Measurements from ENCODE around the gene ANKRD23. TPM values are rescaled to one million over a fixed set of nuclear protein-coding genes. Genes with fewer than 3 reads are reported as not detected.

ANKRD23 gene
- polyA plus RNA-seq, 1 of the 3 experiments (the other 2 are of a cell fraction), result 3.1 TPM

DNA sequence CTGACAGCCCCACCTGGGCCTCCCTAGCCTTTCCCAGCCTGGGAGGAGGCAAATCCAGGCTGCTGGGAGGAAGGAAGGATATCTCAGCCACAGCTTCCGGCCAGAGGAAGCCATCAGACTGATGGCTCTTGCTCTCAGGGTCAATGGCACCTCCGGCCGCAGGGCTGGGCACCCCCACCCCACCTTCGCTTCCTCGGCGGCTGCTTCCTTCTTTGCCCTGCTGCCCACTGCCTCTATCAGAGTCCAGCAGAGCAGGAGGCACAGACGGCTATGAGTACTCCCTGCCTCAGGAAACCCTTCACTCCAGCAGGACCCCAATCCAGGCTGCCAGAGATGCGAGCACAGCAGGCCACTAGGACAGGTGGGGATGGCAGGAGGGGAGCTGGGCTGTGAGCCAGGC, 22.8 kb upstream of the ANKRD23 start:
- H3K36me3 ChIP-seq (replicated peaks in 1 of 2; ENCODE audit: control insufficient read depth in 1 of 2, insufficient read depth in 2 of 2, low read length in 1 of 2), result peaks cover 5 to 49% of the 10 kb centered on the region in 2 experiments
- H3K4me1 ChIP-seq (ENCODE audit: control insufficient read depth in 1 of 2, insufficient read depth in 2 of 2, low read depth in 1 of 2, low read length in 1 of 2), result peaks cover 0 to 26% of the 10 kb centered on the region in 2 experiments; a peak in 1 of 4 replicates
- no peak for TF ChIP-seq RAD21 (IDR thresholded peaks at IDR 0.05; ENCODE audit: low read length)
- WGBS (ENCODE audit: low lambda C conversion rate), result 93% methylated on average over 8 of the region's 8 CpGs
- no peaks in the 10 kb centered on the region for H3K9me3 ChIP-seq
- POLR2A ChIA-PET, result no interaction called here
- H3K4me2 ChIP-seq, result no peak overlapping the region
- H3F3A ChIP-seq (replicated peaks; ENCODE audit: insufficient read depth), result no peaks in the 10 kb centered on the region
- H3K79me2 ChIP-seq (ENCODE audit: insufficient read depth), result peaks cover 38% of the 10 kb centered on the region
- H3K27ac ChIP-seq (ENCODE audit: low read depth in 2 of 2, low read length in 1 of 2), result no peak overlapping the region
- DNase-seq, result no peak
- H3K4me3 ChIP-seq (ENCODE audit: low read depth in 2 of 2, low read length in 1 of 2), result no peak overlapping the region
- H4K20me1 ChIP-seq (ENCODE audit: insufficient read depth), result peaks cover 30% of the 10 kb centered on the region; the same call in 1 of the 2 replicates
- no peak overlapping the region for H3K9ac ChIP-seq
- CTCF ChIA-PET, result interaction anchor here (4.2 to 6.8 kb wide), 2 partner anchors 8 to 83 kb away, joined by 59 to 93 read pairs; partner anchors contain the start of gene ANKRD39
- H2AFZ ChIP-seq (ENCODE audit: low read depth), result no peak overlapping the region
- no peaks in the 10 kb centered on the region for H3K9me2 ChIP-seq
- no peaks in the 10 kb centered on the region for H3K27me3 ChIP-seq (ENCODE audit: insufficient read depth)

- H3K27ac ChIP-seq (ENCODE audit: low read depth in 2 of 2, low read length in 1 of 2), result no peak overlapping the region
- H3K36me3 ChIP-seq (replicated peaks in 1 of 2; ENCODE audit: control insufficient read depth in 1 of 2, insufficient read depth in 2 of 2, low read length in 1 of 2), result peaks cover 5 to 54% of the 10 kb centered on the region in 2 experiments
- H3K4me3 ChIP-seq (ENCODE audit: low read depth in 2 of 2, low read length in 1 of 2), result no peak overlapping the region
- H3F3A ChIP-seq (replicated peaks; ENCODE audit: insufficient read depth), result no peaks in the 10 kb centered on the region
- no peaks in the 10 kb centered on the region for H3K9me3 ChIP-seq
- ChIA-PET POLR2A (no interaction called here), CTCF (interaction anchor here (4.2 to 6.8 kb wide), 2 partner anchors 8 to 84 kb away, joined by 59 to 93 read pairs; partner anchors contain the start of gene ANKRD39)
- peaks cover 0 to 25% of the 10 kb centered on the region in 2 experiments; a peak in 1 of 4 replicates for H3K4me1 ChIP-seq (ENCODE audit: control insufficient read depth in 1 of 2, insufficient read depth in 2 of 2, low read depth in 1 of 2, low read length in 1 of 2)
- WGBS (ENCODE audit: low lambda C conversion rate), result 97% methylated on average over 10 of the region's 14 CpGs
- H3K27me3 ChIP-seq (ENCODE audit: insufficient read depth), result no peaks in the 10 kb centered on the region
- no peaks in the 10 kb centered on the region for H3K9me2 ChIP-seq
- H2AFZ ChIP-seq (ENCODE audit: low read depth), result no peak overlapping the region
- DNase-seq, result no peak
- peaks cover 30% of the 10 kb centered on the region; the same call in 1 of the 2 replicates for H4K20me1 ChIP-seq (ENCODE audit: insufficient read depth)
- no peak overlapping the region for H3K4me2 ChIP-seq
- H3K79me2 ChIP-seq (ENCODE audit: insufficient read depth), result peaks cover 38% of the 10 kb centered on the region
- TF ChIP-seq MXI1 (IDR thresholded peaks at IDR 0.05; ENCODE audit: low read depth, low read length) (no peak), GATA2 (CRISPR knock-in tag; IDR thresholded peaks at IDR 0.05) (no peak), RXRA (IDR thresholded peaks at IDR 0.05; ENCODE audit: borderline replicate concordance, low read depth) (no peak), POLR2AphosphoS5 (IDR thresholded peaks at IDR 0.05; ENCODE audit: low read depth, low read length) (no peak), CTCF (IDR thresholded peaks at IDR 0.05) (no peak), EP300 (IDR thresholded peaks at IDR 0.05; ENCODE audit: borderline replicate concordance in 1 of 2, low read depth in 1 of 2, low read length in 1 of 2) (no peak), YY1 (IDR thresholded peaks at IDR 0.05; ENCODE audit: low read depth) (no peak), GABPA (IDR thresholded peaks at IDR 0.05; ENCODE audit: low read depth) (no peak), JUND (IDR thresholded peaks at IDR 0.05) (no peak), TAF1 (IDR thresholded peaks at IDR 0.05; ENCODE audit: borderline replicate concordance, low read depth, low read length) (no peak), FOSL2 (IDR thresholded peaks at IDR 0.05; ENCODE audit: borderline replicate concordance, low read depth) (no peak)
- TF ChIP-seq, protein P1, sequence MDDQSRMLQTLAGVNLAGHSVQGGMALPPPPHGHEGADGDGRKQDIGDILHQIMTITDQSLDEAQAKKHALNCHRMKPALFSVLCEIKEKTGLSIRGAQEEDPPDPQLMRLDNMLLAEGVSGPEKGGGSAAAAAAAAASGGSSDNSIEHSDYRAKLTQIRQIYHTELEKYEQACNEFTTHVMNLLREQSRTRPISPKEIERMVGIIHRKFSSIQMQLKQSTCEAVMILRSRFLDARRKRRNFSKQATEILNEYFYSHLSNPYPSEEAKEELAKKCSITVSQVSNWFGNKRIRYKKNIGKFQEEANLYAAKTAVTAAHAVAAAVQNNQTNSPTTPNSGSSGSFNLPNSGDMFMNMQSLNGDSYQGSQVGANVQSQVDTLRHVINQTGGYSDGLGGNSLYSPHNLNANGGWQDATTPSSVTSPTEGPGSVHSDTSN (IDR thresholded peaks at IDR 0.05), result no peak
- no peak overlapping the region for H3K9ac ChIP-seq
These were observed 22.3 kb upstream of the ANKRD23 start for GRCh38 chr2:96866149-96866548.
